Hepatocyte (in vitro differentiated cells): ENCODE results near the gene LSG1. TPM values are rescaled to one million over a fixed set of nuclear protein-coding genes. Genes with fewer than 3 reads are reported as not detected.
A peak's percentile ranks its signal among the peaks of the same experiment; 100 is the strongest.

Experiments
- DNase-seq: peaks from one replicate; pipeline ENCODE4 v3.0.0-alpha.2; 2016; ENCODE audit warnings: low spot score
- H2AFZ ChIP-seq: fragments of 200-600 bp; sonication (generic); 2 replicates; pipeline ENCODE4 v1.6.0; 2016; ENCODE audit warnings: antibody characterized with exemption, mild to moderate bottlenecking
- H3K27ac ChIP-seq: fragments of 200-600 bp; sonication (generic); 2 replicates; pipeline ENCODE4 v1.5.1; 2016; ENCODE audit warnings: mild to moderate bottlenecking
- H3K27me3 ChIP-seq: fragments of 200-600 bp; sonication (generic); 2 replicates; pipeline ENCODE4 v1.6.1; 2016
- H3K36me3 ChIP-seq: fragments of 200-600 bp; sonication (generic); replicated peaks from 2 replicates; pipeline ENCODE4 v1.5.1; 2016; ENCODE audit warnings: low read depth; ENCODE audit not compliant: insufficient read depth
- H3K4me1 ChIP-seq: fragments of 200-600 bp; sonication (generic); 2 replicates; pipeline ENCODE4 v1.5.1; 2016; ENCODE audit warnings: mild to moderate bottlenecking, moderate library complexity; ENCODE audit not compliant: insufficient read depth
- H3K4me2 ChIP-seq: fragments of 200-600 bp; sonication (generic); 2 replicates; pipeline ENCODE4 v1.6.0; 2016
- H3K4me3 ChIP-seq: fragments of 200-600 bp; sonication (generic); 2 replicates; pipeline ENCODE4 v1.5.1; 2016; ENCODE audit warnings: mild to moderate bottlenecking
- H3K79me2 ChIP-seq: fragments of 200-600 bp; sonication (generic); 2 replicates; pipeline ENCODE4 v1.6.0; 2017; ENCODE audit warnings: mild to moderate bottlenecking
- H3K9me2 ChIP-seq: fragments of 200-600 bp; sonication (generic); replicated peaks from 2 replicates; pipeline ENCODE4 v1.6.0; 2017; ENCODE audit warnings: mild to moderate bottlenecking; ENCODE audit not compliant: insufficient read depth
- H3K9me3 ChIP-seq: fragments of 200-600 bp; sonication (generic); 2 replicates; pipeline ENCODE4 v1.5.1; 2016; ENCODE audit warnings: low read depth, mild to moderate bottlenecking
- H4K20me1 ChIP-seq: fragments of 200-600 bp; sonication (generic); 2 replicates; pipeline ENCODE4 v1.6.0; 2016; ENCODE audit warnings: mild to moderate bottlenecking; ENCODE audit not compliant: insufficient read depth, poor library complexity, severe bottlenecking
- CTCF ChIP-seq: fragments of 200-600 bp; sonication (generic); IDR thresholded peaks from 2 replicates; pipeline ENCODE4 v1.5.1; 2016; ENCODE audit warnings: antibody characterized with exemption, mild to moderate bottlenecking; ENCODE audit not compliant: poor library complexity
- EZH2 ChIP-seq: fragments of 200-600 bp; sonication (generic); IDR thresholded peaks from 2 replicates; pipeline ENCODE4 v1.6.1; 2016; ENCODE audit warnings: antibody characterized with exemption, mild to moderate bottlenecking, borderline replicate concordance
- EZH2phosphoT487 ChIP-seq: fragments of 200-600 bp; sonication (generic); IDR thresholded peaks from one replicate; pipeline ENCODE4 v1.6.1; 2018; ENCODE audit warnings: antibody characterized with exemption, mild to moderate bottlenecking, low read depth, moderate library complexity; ENCODE audit not compliant: unreplicated experiment, severe bottlenecking
- WGBS: methylation state at CpG from one replicate; pipeline ENCODE4 v1.1.6; 2016; ENCODE audit warnings: low lambda C conversion rate; ENCODE audit errors: missing lambda C conversion rate; 5-methylcytosine and 5-hydroxymethylcytosine counted together
- polyA plus RNA-seq: library from polyadenylated mRNA; unstranded; fragments of >200 nt; fragmentation: Nextera tagmentation; extraction: Ambion mirVana; gene quantifications from 2 replicates; pipeline ENCODE4 v1.2.1, GENCODE V29; 2016
- total RNA-seq: library from RNA; depleted of rRNA; stranded (reverse); fragments of >200 nt; gene quantifications from 2 replicates; pipeline ENCODE4 v1.2.3, GENCODE V29; 2014

LSG1 gene
- total and polyA plus RNA-seq, 2 experiments from 2014 or later, result 27.0 to 29.5 TPM

- no peaks in the 10 kb centered on the region for H3K9me2 ChIP-seq
- peaks cover 48% of the 10 kb centered on the region for H3K4me1 ChIP-seq
- peak; percentile 57 for DNase-seq
- peak overlapping the region; percentile 95 for H3K4me2 ChIP-seq
- H3K36me3 ChIP-seq, result no peaks in the 10 kb centered on the region
- WGBS, result 2% methylated on average over 78 of the region's 86 CpGs
- peaks cover 11% of the 10 kb centered on the region for H3K79me2 ChIP-seq
- peaks cover 13% of the 10 kb centered on the region for H4K20me1 ChIP-seq
- H3K27ac ChIP-seq, result peak overlapping the region; percentile 83
- H3K9me3 ChIP-seq, result no peaks in the 10 kb centered on the region
- H2AFZ ChIP-seq, result peak overlapping the region; percentile 32
- H3K4me3 ChIP-seq, result peak overlapping the region; percentile 67
- H3K27me3 ChIP-seq, result peaks cover 12% of the 10 kb centered on the region
- TF ChIP-seq CTCF, result no peak
- TF ChIP-seq EZH2phosphoT487, result no peak
- peak; percentile 45 for TF ChIP-seq EZH2
These were observed 15.0 kb upstream of the LSG1 start for GRCh38 chr3:194686816-194687637.

GRCh38 chr3:194686414-194686815, 14.4 kb upstream of the LSG1 start:
- no peaks in the 10 kb centered on the region for H3K9me3 ChIP-seq
- TF ChIP-seq CTCF, result no peak
- no peak for TF ChIP-seq EZH2phosphoT487
- no peak for TF ChIP-seq EZH2
- H3K4me3 ChIP-seq, result peak overlapping the region; percentile 67
- no peak overlapping the region for H2AFZ ChIP-seq
- no peaks in the 10 kb centered on the region for H3K9me2 ChIP-seq
- 1% methylated on average over 29 of the region's 29 CpGs for WGBS
- peaks cover 13% of the 10 kb centered on the region for H4K20me1 ChIP-seq
- H3K79me2 ChIP-seq, result peaks cover 11% of the 10 kb centered on the region
- peak overlapping the region; percentile 15 for H3K27ac ChIP-seq
- no peaks in the 10 kb centered on the region for H3K36me3 ChIP-seq
- H3K4me1 ChIP-seq, result peaks cover 45% of the 10 kb centered on the region
- H3K27me3 ChIP-seq, result peaks cover 12% of the 10 kb centered on the region
- no peak for DNase-seq
- peak overlapping the region; percentile 95 for H3K4me2 ChIP-seq

- peak within 1 kb of the TSS; percentile 95 for H3K4me2 ChIP-seq
- H4K20me1 ChIP-seq, result peaks cover 13% of the 10 kb centered on the region
- peak; percentile 89 for DNase-seq
- H3K79me2 ChIP-seq, result peaks cover 11% of the 10 kb centered on the region
- H3K4me3 ChIP-seq, result peak within 1 kb of the TSS; percentile 67
- H3K4me1 ChIP-seq, result peaks cover 40% of the 10 kb centered on the region
- TF ChIP-seq EZH2phosphoT487 (no peak), EZH2 (no peak), CTCF (peak; percentile 15)
- WGBS, result 1% methylated on average over 70 of the region's 70 CpGs
- no peak within 1 kb of the TSS for H2AFZ ChIP-seq
- no peaks in the 10 kb centered on the region for H3K9me2 ChIP-seq
- H3K9me3 ChIP-seq, result no peaks in the 10 kb centered on the region
- no peaks in the 10 kb centered on the region for H3K36me3 ChIP-seq
- peak within 1 kb of the TSS; percentile 15 for H3K27ac ChIP-seq
- peaks cover 12% of the 10 kb centered on the region for H3K27me3 ChIP-seq
These were observed 13.9 kb upstream of the LSG1 start, which contains the start of gene FAM43A for GRCh38 chr3:194685718-194686413. FAM43A (plus strand) TSS chr3:194685883; CDS start chr3:194686827, 944 bp downstream.
